ENCODE results near the gene FMNL1. TPM values are rescaled to one million over a fixed set of nuclear protein-coding genes. Genes with fewer than 3 reads are reported as not detected.

The FMNL1 gene
- total and polyA plus RNA-seq, 12 donors, result 5.3 to 28.7 (median 9.8) TPM

DNA sequence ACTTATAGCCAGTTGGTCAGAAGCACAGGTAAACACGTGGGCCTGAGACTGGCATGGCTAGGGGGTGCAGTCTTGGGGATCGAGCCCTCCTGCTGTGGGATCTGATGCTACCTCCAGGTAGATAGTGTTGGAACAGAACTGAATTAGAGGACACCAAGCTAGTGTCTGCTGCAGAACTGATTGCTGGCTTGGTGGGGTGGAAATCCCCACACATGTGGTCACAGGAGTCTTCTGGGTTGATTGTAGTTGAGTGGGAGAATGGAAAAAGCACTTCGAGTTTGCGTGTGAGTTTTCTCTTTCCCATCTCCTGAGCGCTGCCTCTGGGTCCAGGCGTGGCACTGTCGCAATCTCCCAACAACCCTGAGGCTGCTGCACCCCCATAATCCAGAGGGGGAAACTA lies 48.2 kb downstream of the FMNL1 start:
- DNase-seq (no peak), ATAC-seq (no peak)
- Histone ChIP-seq H3K9me3 (no peaks in the 10 kb centered on the region), H3K27ac (no peak overlapping the region), H3K27me3 (no peaks in the 10 kb centered on the region), H3K36me3 (peaks cover 3 to 98% (median 80%) of the 10 kb centered on the region in 9 donors), H3K4me1 (peaks cover 0 to 20% (median 3%) of the 10 kb centered on the region in 9 donors), H3K4me3 (no peak overlapping the region)
- WGBS, 2 donors, result 90 to 94% methylated on average over 7 of the region's 7 CpGs
- TF ChIP-seq, protein P1, sequence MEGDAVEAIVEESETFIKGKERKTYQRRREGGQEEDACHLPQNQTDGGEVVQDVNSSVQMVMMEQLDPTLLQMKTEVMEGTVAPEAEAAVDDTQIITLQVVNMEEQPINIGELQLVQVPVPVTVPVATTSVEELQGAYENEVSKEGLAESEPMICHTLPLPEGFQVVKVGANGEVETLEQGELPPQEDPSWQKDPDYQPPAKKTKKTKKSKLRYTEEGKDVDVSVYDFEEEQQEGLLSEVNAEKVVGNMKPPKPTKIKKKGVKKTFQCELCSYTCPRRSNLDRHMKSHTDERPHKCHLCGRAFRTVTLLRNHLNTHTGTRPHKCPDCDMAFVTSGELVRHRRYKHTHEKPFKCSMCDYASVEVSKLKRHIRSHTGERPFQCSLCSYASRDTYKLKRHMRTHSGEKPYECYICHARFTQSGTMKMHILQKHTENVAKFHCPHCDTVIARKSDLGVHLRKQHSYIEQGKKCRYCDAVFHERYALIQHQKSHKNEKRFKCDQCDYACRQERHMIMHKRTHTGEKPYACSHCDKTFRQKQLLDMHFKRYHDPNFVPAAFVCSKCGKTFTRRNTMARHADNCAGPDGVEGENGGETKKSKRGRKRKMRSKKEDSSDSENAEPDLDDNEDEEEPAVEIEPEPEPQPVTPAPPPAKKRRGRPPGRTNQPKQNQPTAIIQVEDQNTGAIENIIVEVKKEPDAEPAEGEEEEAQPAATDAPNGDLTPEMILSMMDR (IDR thresholded peaks at IDR 0.05), result no peak
- intact Hi-C loops (cut with DNase I), result loop anchor here in 4 of 10 donors (5.0 to 10.0 kb wide), 3 partner anchors 33 to 53 kb away; partner anchors contain the start of gene FMNL1 (in 2 of the 4)

DNA sequence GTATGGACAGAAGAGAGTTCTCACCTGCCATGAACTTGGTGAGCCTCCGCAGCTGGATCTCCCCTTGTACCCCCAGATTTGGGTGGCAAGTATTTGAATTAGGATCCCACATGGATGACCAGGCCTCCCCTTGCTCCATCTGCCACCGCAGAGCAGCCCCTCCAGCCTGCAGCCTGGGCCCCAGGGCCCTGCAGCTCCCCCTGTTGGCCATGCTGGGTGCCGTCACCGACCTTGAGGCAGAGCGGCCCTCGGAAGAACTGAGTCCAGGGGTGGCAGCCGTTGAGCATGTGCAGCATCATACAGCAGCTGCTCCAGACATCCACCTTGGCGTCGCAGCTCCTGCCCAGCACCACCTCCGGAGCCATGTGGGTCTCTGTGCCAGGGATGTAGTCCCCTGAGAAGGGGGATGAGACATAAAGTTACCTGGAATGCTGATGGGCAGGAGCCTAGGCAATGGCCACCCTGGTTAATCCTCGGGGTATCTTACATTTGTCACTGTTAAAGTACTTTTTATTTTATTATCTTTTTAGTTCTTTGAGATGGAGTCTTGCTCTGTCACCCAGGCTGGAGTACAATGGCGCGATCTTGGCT lies 49.2 kb downstream of the FMNL1 start:
- Histone ChIP-seq H3K4me3 (no peak overlapping the region), H3K4me1 (peaks cover 0 to 15% (median under 1%) of the 10 kb centered on the region in 9 donors), H3K27me3 (no peaks in the 10 kb centered on the region), H3K36me3 (peaks cover 3 to 90% (median 73%) of the 10 kb centered on the region in 9 donors), H3K27ac (no peak overlapping the region), H3K9me3 (no peaks in the 10 kb centered on the region)
- ATAC-seq (peak in 3 of 8 donors; percentile 24 to 38 (median 29)), DNase-seq (no peak)
- intact Hi-C loops (cut with DNase I), result loop anchor here in 4 of 10 donors (5.0 to 10.0 kb wide), 3 partner anchors 34 to 54 kb away; partner anchors contain the start of gene FMNL1 (in 2 of the 4)
- TF ChIP-seq, protein P1 (IDR thresholded peaks at IDR 0.05), result peak; percentile 20 to 66 (median 52)
- WGBS, 2 donors, result 76 to 80% methylated on average over 13 of the region's 13 CpGs

DNA sequence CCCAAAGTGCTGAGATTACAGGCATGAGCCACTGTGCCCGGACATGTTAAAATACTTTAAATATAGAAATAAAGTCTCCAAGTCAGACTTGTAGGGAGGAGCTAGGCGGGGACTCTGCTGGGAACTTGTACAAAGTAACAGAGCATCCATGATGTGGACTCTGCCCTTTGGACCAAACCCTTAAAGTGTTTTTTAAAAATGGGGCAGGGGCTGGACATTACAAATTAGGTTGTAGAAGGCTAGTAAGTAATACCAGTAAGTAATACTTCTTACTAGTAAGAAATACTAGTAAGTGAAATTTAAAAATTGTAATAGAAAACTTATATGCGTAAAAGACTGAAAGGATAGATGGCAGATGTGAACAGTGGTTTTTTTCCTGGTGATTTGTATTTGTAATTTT lies 49.9 kb downstream of the FMNL1 start:
- intact Hi-C loops (cut with DNase I), result loop anchor here in 4 of 10 donors (5.0 to 10.0 kb wide), 3 partner anchors 34 to 54 kb away; partner anchors contain the start of gene FMNL1 (in 2 of the 4)
- H3K4me3 ChIP-seq, result no peak overlapping the region
- 95 to 97% methylated on average over 3 of the region's 3 CpGs for WGBS, 2 donors
- no peak overlapping the region for H3K27ac ChIP-seq
- H3K27me3 ChIP-seq, result no peaks in the 10 kb centered on the region
- TF ChIP-seq, protein P1 (IDR thresholded peaks at IDR 0.05), result no peak
- H3K9me3 ChIP-seq, result no peaks in the 10 kb centered on the region
- ATAC-seq, result no peak
- peaks cover 3 to 90% (median 69%) of the 10 kb centered on the region in 9 donors for H3K36me3 ChIP-seq
- no peak for DNase-seq
- H3K4me1 ChIP-seq, result peaks cover 0 to 16% (median 6%) of the 10 kb centered on the region in 9 donors

DNA sequence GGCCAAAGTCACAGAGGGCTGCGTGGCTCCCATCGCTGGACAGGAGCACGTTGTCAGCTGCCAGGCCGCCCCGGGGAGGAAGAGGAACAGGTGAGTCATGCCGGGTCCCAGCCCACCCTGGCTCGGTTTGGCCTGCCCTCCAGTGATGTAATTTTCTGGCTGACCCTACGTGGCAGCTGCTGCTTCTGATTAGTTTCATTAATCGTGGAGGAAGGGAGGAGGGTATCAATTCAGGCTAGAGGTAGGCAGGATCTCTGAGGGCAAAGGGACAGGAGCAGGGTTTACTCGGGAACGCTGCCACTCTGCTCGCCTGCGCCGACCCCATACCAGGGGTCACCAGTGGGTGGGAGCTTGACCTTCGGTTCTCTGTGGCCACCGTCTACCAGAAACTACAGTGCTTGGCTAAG lies 51.9 kb downstream of the FMNL1 start:
- H3K27ac ChIP-seq, result peak overlapping the region in 1 of 10 donors; percentile 35
- TF ChIP-seq, protein P1 (IDR thresholded peaks at IDR 0.05), result no peak
- DNase-seq (no peak), ATAC-seq (peak in 1 of 8 donors; percentile 8)
- no peaks in the 10 kb centered on the region for H3K27me3 ChIP-seq
- intact Hi-C loops (cut with DNase I), result loop anchor here in 4 of 10 donors (5.0 to 10.0 kb wide), 3 partner anchors 36 to 56 kb away; partner anchors contain the start of gene FMNL1 (in 2 of the 4)
- H3K4me1 ChIP-seq, result peaks cover 11 to 35% (median 23%) of the 10 kb centered on the region in 9 donors
- no peak overlapping the region for H3K4me3 ChIP-seq
- no peaks in the 10 kb centered on the region for H3K9me3 ChIP-seq
- 67 to 78% methylated on average over 16 of the region's 16 CpGs for WGBS, 2 donors
- peaks cover under 1 to 72% (median 50%) of the 10 kb centered on the region in 9 donors for H3K36me3 ChIP-seq
